GM23338 (cell line): ENCODE data around the gene CHCT1. TPM values are rescaled to one million over a fixed set of nuclear protein-coding genes. Genes with fewer than 3 reads are reported as not detected.

ENCODE experiments used
- ATAC-seq: fragments of 200-7000 bp; cut with Tn5 transposase; 3 replicates; pipeline ENCODE4 v1.9.1; 2020
- DNase-seq: peaks from one replicate; pipeline ENCODE4 v3.0.0-alpha.2; 2015; ENCODE audit warnings: low spot score
- H2AFZ ChIP-seq: fragments of 200-600 bp; sonication (generic); 2 replicates; pipeline ENCODE4 v1.8.0; 2016; ENCODE audit warnings: antibody characterized with exemption, mild to moderate bottlenecking, moderate library complexity
- H3F3A ChIP-seq: fragments of 200-600 bp; sonication (generic); replicated peaks from 2 replicates; pipeline ENCODE4 v1.8.0; 2017; ENCODE audit warnings: antibody characterized with exemption, mixed run types, low read depth
- H3K27ac ChIP-seq: fragments of 200-600 bp; sonication (generic); 2 replicates; pipeline ENCODE4 v1.6.1; 2016; ENCODE audit warnings: low read depth
- H3K27me3 ChIP-seq: fragments of 200-600 bp; sonication (generic); 2 replicates; pipeline ENCODE4 v1.8.0; 2016; ENCODE audit warnings: mild to moderate bottlenecking, mixed run types, moderate library complexity; ENCODE audit not compliant: insufficient read depth
- H3K36me3 ChIP-seq: fragments of 200-600 bp; sonication (generic); 2 replicates; pipeline ENCODE4 v1.8.0; 2016; ENCODE audit warnings: mild to moderate bottlenecking; ENCODE audit not compliant: insufficient read depth
- H3K4me1 ChIP-seq: fragments of 200-600 bp; sonication (generic); 2 replicates; pipeline ENCODE4 v1.8.0; 2016; ENCODE audit warnings: mild to moderate bottlenecking, moderate library complexity; ENCODE audit not compliant: insufficient read depth
- H3K4me2 ChIP-seq: fragments of 200-600 bp; sonication (generic); 2 replicates; pipeline ENCODE4 v1.7.1; 2017; ENCODE audit warnings: mixed run types
- H3K4me3 ChIP-seq: fragments of 200-600 bp; sonication (generic); 2 replicates; pipeline ENCODE4 v1.6.1; 2016; ENCODE audit warnings: mixed run types
- H3K79me2 ChIP-seq: fragments of 200-600 bp; sonication (generic); replicated peaks from 2 replicates; pipeline ENCODE4 v1.8.0; 2017; ENCODE audit warnings: mild to moderate bottlenecking; ENCODE audit not compliant: insufficient read depth
- H3K9me2 ChIP-seq: fragments of 200-600 bp; sonication (generic); 2 replicates; pipeline ENCODE4 v1.8.0; 2017; ENCODE audit not compliant: insufficient read depth
- H4K20me1 ChIP-seq: fragments of 200-600 bp; sonication (generic); replicated peaks from 2 replicates; pipeline ENCODE4 v1.8.0; 2017; ENCODE audit warnings: mild to moderate bottlenecking; ENCODE audit not compliant: insufficient read depth
- H3K27ac Mint-ChIP-seq: 2 replicates; pipeline ENCODE4 v1.8.0; 2020; ENCODE audit warnings: inconsistent platforms, mild to moderate bottlenecking, moderate library complexity, mixed read lengths
- H3K27me3 Mint-ChIP-seq: 3 replicates; pipeline ENCODE4 v1.8.0; 2022; ENCODE audit warnings: low read depth, mild to moderate bottlenecking, moderate library complexity, mixed read lengths, inconsistent platforms; ENCODE audit not compliant: insufficient read depth, poor library complexity
- H3K36me3 Mint-ChIP-seq: 3 replicates; pipeline ENCODE4 v1.8.0; 2021; ENCODE audit warnings: low read depth, mild to moderate bottlenecking, inconsistent platforms, moderate library complexity, mixed read lengths
- H3K4me1 Mint-ChIP-seq: 3 replicates; pipeline ENCODE4 v1.8.0; 2020; ENCODE audit warnings: mild to moderate bottlenecking, inconsistent platforms, mixed read lengths
- H3K4me3 Mint-ChIP-seq: 3 replicates; pipeline ENCODE4 v1.8.0; 2021; ENCODE audit warnings: moderate library complexity, mild to moderate bottlenecking, inconsistent platforms, mixed read lengths
- H3K9me3 Mint-ChIP-seq: 3 replicates; pipeline ENCODE4 v1.8.0; 2020; ENCODE audit warnings: moderate library complexity, mild to moderate bottlenecking, inconsistent platforms, mixed read lengths
- CREB1 ChIP-seq: fragments of 250-450 bp; sonication (Bioruptor Pico); IDR thresholded peaks from 2 replicates; pipeline ENCODE4 v1.5.0; 2020; ENCODE audit warnings: low read depth, mild to moderate bottlenecking, moderate library complexity
- CTCF ChIP-seq, 2 experiments: fragments of 200-600 bp in 1 of 2; sonication (generic) in 1 of 2; conservative IDR thresholded peaks; 2 replicates each; pipeline versions ENCODE4 v1.5.1 to v1.6.1; 2016 to 2017; ENCODE audit warnings: antibody characterized with exemption in 2 of 2, low read depth in 2 of 2, mild to moderate bottlenecking in 2 of 2, moderate library complexity in 1 of 2
- ETS1 ChIP-seq: IDR thresholded peaks from 2 replicates; pipeline ENCODE4 v1.6.1; 2016; ENCODE audit warnings: antibody characterized with exemption
- EZH2 ChIP-seq: fragments of 200-600 bp; sonication (generic); IDR thresholded peaks from one replicate; pipeline ENCODE4 v1.8.0; 2017; ENCODE audit warnings: antibody characterized with exemption, mild to moderate bottlenecking, low read depth; ENCODE audit not compliant: unreplicated experiment
- JUNB ChIP-seq: IDR thresholded peaks from one replicate; pipeline ENCODE4 v1.6.1; 2016; ENCODE audit warnings: antibody characterized with exemption; ENCODE audit not compliant: unreplicated experiment
- ZNF114 ChIP-seq: fragments of 250-450 bp; sonication (Bioruptor Pico); IDR thresholded peaks from 2 replicates; pipeline ENCODE4 v1.5.0; 2020; ENCODE audit warnings: mild to moderate bottlenecking, moderate library complexity
- ZNF462 ChIP-seq: fragments of 250-450 bp; sonication (Bioruptor Pico); IDR thresholded peaks from 2 replicates; pipeline ENCODE4 v1.5.0; 2020; ENCODE audit warnings: mild to moderate bottlenecking, moderate library complexity
- polyA plus RNA-seq: library from polyadenylated mRNA; unstranded; fragments of >200 nt; fragmentation: Nextera tagmentation; extraction: Ambion mirVana; gene quantifications from 2 replicates; pipeline ENCODE4 v1.2.1, GENCODE V29; 2016
- total RNA-seq: library from RNA; depleted of rRNA; stranded (reverse); fragments of >200 nt; shearing (Covaris generic); gene quantifications from 2 replicates; pipeline ENCODE4 v1.2.3, GENCODE V29; 2014

CHCT1 gene
- total and polyA plus RNA-seq, 2 experiments from 2014 or later, result 0.61 TPM; not detected in 1

- H3K27ac ChIP-seq, result no peak overlapping the region
- H3K27me3 Mint-ChIP-seq, result no peaks in the 10 kb centered on the region
- H3K36me3 Mint-ChIP-seq, result peaks cover 3% of the 10 kb centered on the region; the same call in 1 of the 3 replicates
- no peaks in the 10 kb centered on the region for H3K36me3 ChIP-seq
- no peaks in the 10 kb centered on the region; the same call in 1 of the 3 replicates for H3K4me1 Mint-ChIP-seq
- DNase-seq (no peak), ATAC-seq (no peak)
- no peak overlapping the region for H3K4me3 ChIP-seq
- peaks cover 7% of the 10 kb centered on the region; the same call in 1 of the 3 replicates for H3K9me3 Mint-ChIP-seq
- H3K27me3 ChIP-seq, result no peaks in the 10 kb centered on the region
- H3K79me2 ChIP-seq, result no peaks in the 10 kb centered on the region
- H3K4me2 ChIP-seq, result no peak overlapping the region
- TF ChIP-seq ZNF114 (CRISPR knock-in tag) (no peak), CREB1 (CRISPR knock-in tag) (no peak), ETS1 (no peak), CTCF (conservative IDR thresholded peaks at IDR 0.05; ENCODE audit: low read depth in 2 of 2) (no peak), ZNF462 (no peak), JUNB (no peak), EZH2 (no peak)
- no peaks in the 10 kb centered on the region for H3K9me2 ChIP-seq
- peak overlapping the region; percentile 29; the same call in 1 of the 2 replicates for H2AFZ ChIP-seq
- no peaks in the 10 kb centered on the region for H3F3A ChIP-seq
- H3K4me3 Mint-ChIP-seq, result no peak overlapping the region
- H3K27ac Mint-ChIP-seq, result no peak overlapping the region
- no peaks in the 10 kb centered on the region for H3K4me1 ChIP-seq
- no peaks in the 10 kb centered on the region for H4K20me1 ChIP-seq
These were observed 18.3 kb upstream of the CHCT1 start for GRCh38 chr17:60403962-60404361.
